GM18861 (cell line): ENCODE measurements around the gene SPTA1.
"Not testable (repeated sequence)": the region's sequence is repeated elsewhere in the genome, so short reads cannot be mapped to it uniquely, and the experiment has no call there.

Source experiments
- ATAC-seq: cut with Tn5 transposase; IDR thresholded peaks from one replicate; pipeline ENCODE4 v1.9.1; 2021; ENCODE audit not compliant: unreplicated experiment

Gene SPTA1

GRCh38 chr1:158686111-158687009 lies at the start of gene SPTA1:
Gene SPTA1, minus strand, starts transcription at chr1:158686715. Its CDS starts 198 bp downstream, at chr1:158686517.
- ATAC-seq: no peak

DNA sequence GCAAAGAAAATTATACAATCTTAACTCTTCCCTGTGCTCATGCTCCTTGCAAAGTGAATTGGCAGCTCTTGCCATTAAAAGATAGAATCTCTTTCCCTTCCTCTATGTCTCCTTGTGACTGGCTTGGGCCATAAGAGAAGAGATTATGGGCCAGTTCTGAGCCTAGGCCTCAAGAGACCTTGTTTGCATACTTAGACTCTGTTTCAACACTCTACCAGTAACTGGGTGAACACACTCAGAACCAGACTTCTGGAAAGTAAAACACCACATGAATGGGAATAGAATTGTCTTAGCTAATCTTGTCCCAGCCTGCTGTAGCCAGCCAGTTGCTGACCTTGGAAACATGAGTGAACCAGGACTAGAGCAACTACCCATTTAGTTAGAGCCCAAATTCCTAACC lies 49.3 kb upstream of the SPTA1 start:
- ATAC-seq: no peak

GRCh38 chr1:158732524-158732923 lies 46.0 kb upstream of the SPTA1 start:
- ATAC-seq: no peak

- no peak for ATAC-seq
Measured at GRCh38 chr1:158731707-158732106, 45.2 kb upstream of the SPTA1 start.

DNA sequence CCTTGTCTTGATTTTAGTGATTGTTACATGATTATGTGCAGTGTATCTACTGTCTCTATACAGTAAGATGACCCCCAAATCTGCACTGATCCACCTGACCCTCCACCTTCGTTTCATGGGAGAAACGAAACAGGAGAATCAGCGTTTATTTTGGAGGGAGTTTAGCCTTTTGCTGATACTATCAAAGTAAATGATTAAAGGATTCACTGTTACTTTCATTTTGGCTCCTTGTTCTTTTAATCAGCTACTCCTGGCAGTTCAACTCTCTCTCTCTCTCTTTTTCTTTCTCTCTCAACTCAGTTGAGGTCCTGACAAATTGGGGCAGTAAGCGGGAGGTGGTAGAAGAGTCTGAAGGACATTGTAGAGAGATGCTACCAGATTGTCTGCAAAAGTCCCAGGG lies 43.9 kb upstream of the SPTA1 start:
- ATAC-seq: no peak

- ATAC-seq: no peak
Measured at GRCh38 chr1:158728510-158729225, 42.2 kb upstream of the SPTA1 start.

- ATAC-seq: no peak
Measured at GRCh38 chr1:158724442-158724841, 37.9 kb upstream of the SPTA1 start.

GRCh38 chr1:158720620-158721019 lies 34.1 kb upstream of the SPTA1 start, which contains the start of gene OR6K3:
Gene OR6K3, minus strand, starts transcription at chr1:158720720. Its CDS starts 2,605 bp downstream, at chr1:158718115.
- ATAC-seq: no peak

- ATAC-seq: no peak
Measured at GRCh38 chr1:158719664-158720063, 33.1 kb upstream of the SPTA1 start.

DNA sequence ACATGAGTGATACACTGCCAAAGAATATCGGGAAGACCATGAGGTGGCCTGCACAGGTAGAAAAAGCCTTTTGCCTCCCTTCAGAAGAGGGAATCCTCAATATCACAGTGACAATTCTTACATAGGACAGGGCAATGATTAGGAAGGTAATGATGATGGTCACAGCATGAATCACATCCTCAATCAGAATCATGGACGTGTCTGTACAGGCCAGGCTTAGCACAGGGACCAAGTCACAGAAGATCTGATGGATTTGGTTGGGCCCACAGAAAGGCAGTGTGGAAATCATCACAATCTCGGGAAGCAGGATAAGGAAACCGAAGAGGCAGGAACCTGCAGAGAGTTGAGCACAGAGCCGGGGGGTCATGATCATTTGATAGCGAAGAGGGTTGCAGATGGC lies 30.8 kb upstream of the SPTA1 start:
- ATAC-seq: no peak

DNA sequence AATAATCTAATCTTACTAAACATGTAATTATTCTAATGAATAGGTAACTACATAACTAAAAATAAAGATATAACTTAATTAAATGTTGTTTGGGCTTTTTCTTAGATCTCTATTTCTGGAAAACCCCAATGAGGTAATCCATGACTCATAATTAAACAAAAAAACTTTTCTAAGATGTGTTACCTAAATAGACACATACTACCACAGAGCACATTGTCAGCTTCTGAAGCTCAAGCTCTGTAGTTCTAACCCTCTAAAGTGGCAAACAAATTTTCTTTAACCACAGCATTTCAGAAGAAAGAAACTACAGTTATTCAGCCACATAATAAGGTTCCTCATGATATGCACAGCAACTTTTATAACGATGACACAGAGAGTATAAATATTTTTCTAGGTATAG lies 29.8 kb upstream of the SPTA1 start:
- no peak for ATAC-seq

GRCh38 chr1:158714754-158715153 lies 28.2 kb upstream of the SPTA1 start:
- ATAC-seq: no peak

DNA sequence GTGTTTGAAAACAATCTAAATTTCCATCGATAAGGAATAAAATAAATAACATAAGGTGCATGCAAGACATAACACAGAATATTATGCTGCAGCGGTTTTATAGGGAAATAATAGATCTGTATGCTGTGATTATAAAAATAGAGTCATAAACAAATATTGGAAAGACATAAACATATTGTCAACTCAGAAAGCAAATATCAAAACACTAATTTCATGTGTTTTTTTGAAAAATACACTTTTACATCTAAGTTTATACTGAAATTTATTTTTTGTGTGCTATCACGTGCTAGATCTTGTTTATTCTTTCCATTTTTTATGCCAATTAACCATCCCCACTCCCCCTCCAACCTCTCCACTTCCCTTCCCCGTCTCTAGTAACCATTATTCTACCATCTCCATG lies 24.6 kb upstream of the SPTA1 start:
- no peak for ATAC-seq

- no peak for ATAC-seq
Measured at GRCh38 chr1:158706096-158706495, 19.6 kb upstream of the SPTA1 start.

- no peak for ATAC-seq
Measured at GRCh38 chr1:158700552-158700951, 14.0 kb upstream of the SPTA1 start, which contains the start of gene OR6K2. Gene OR6K2, minus strand, starts transcription at chr1:158700652. Its CDS starts 0 bp downstream, at chr1:158700652.

GRCh38 chr1:158694596-158694995 lies 8.1 kb upstream of the SPTA1 start:
- no peak for ATAC-seq

DNA sequence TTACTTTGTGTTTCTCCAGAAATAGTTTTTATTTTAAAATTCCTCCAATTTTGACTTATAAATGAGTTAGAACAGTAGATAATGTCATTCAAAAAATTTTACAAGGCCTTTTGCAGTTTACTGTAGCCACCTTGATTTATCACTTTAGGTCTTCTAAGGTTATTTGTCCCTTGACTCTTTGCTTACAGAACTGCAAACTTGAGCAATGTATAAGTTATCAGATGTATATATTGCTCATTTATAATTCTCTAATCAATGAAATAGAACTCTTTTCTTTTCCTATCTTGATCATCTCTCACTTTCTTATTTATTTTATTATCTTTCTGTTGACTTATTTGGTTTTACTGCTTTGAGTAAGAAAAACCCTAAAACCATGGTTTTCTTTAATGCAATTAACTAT lies 5.8 kb upstream of the SPTA1 start:
- ATAC-seq: no peak

GRCh38 chr1:158691907-158692306 lies 5.4 kb upstream of the SPTA1 start:
- no peak for ATAC-seq

DNA sequence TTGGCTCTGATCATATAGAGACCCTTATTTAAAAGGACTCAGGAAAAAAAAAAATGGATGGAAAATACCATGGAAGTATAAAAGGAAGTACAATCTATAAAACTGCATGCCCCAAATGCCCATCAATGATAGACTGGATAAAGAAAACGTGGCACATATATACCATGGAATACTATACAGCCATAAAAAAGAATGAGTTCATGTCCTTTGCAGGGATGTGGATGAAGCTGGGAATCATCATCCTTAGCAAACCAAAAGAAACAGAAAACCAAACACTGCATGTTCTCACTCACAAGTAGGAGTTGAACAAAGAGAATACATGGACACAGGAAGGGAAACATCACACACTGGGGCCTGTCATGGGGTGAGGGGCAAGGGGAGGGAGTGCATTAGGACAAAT lies 4.6 kb upstream of the SPTA1 start:
- ATAC-seq: not testable (repeated sequence)

DNA sequence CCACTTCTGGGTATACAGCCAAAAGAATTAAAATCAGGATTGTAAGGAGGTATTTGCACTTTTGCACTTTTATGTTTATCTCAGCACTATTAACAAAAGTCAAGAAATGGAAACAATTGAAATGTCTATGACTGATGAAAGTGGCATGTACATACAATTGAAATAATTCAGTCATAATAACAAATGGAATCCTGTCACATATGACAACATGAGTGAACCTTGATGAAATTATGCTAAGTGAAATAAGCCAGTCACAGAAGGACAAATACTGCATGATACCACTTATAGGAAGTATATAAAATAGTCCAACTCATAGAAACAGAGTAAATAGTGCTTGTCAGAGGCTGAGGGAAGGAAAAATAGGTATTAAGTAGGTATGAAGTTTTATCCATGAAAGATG lies 3.4 kb upstream of the SPTA1 start:
- ATAC-seq: no peak

- ATAC-seq: no peak
Measured at GRCh38 chr1:158689110-158689509, 2.6 kb upstream of the SPTA1 start.

- ATAC-seq: not testable (repeated sequence)
Measured at GRCh38 chr1:158688343-158688742, 1.8 kb upstream of the SPTA1 start.
